ENCODE results near the gene AGL. TPM values are rescaled to one million over a fixed set of nuclear protein-coding genes. Genes with fewer than 3 reads are reported as not detected.
"Not testable (repeated sequence)": the region's sequence is repeated elsewhere in the genome, so short reads cannot be mapped to it uniquely, and the experiment has no call there.

AGL gene
- total RNA-seq, 4 donors from 2014 or later, result 9.1 to 18.5 (median 12.8) TPM

DNA sequence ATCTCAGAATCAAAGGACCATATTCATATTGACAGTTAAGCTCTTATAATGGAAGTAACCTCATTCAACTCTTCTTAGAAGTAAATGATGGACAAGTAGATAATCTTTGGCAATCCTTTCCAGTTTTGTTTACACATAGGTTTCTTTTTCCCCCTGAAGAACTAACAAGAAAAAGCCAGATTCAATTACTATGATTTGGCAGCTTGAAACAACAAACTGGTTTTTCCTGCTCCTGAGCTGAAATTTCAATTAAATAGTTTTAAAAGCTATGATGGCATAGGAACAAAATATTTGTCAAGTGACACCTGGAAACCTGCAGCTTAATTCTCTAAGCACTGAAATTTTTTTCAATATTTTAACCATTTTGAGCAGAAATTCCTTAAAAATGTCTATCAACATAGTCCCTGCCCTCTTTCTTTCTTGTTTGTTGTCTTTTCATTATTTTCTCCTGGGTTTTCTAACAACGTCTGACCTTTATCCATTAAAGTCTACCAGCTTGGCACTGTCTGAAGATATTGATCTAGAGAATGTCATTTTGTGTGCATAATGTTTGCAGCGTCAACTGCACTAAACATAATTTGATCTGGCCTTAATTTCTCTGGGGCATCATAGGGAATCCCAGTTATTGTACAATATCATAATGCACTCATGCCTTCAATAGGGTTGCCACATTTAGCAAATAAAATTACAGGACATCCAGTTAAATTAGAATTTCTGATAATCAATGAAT lies 115.7 kb downstream of the AGL start:
- TF ChIP-seq POLR2A (IDR thresholded peaks at IDR 0.05) (no peak), CTCF (IDR thresholded peaks at IDR 0.05) (no peak)
- H3K4me3 ChIP-seq, result no peak overlapping the region
- DNase-seq, result no peak
- no peaks in the 10 kb centered on the region for H3K27me3 ChIP-seq
- H3K4me1 ChIP-seq, result peaks cover 0 to 6% (median 0%) of the 10 kb centered on the region in 4 donors
- no peaks in the 10 kb centered on the region for H3K36me3 ChIP-seq
- no peak overlapping the region for H3K27ac ChIP-seq
- no peaks in the 10 kb centered on the region for H3K9me3 ChIP-seq

DNA sequence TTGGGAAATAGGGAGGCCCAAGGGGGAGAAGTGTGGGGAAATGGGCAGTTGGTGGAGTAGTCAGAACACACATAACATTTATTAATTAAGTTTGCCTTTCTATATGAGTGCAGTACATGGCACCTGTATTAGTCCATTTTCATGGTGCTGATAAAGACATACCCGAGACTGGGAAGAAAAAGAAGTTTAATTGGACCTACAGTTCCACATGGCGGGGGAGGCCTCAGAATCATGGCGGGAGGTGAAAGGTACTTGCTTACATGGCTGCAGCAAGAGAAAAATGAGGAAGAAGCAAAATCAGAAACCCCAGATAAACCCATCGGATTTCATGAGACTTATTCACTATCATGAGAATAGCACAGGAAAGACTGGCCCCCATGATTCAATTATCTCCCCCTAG lies 118.1 kb downstream of the AGL start:
- DNase-seq, result no peak
- Histone ChIP-seq H3K9me3 (no peaks in the 10 kb centered on the region), H3K27me3 (no peaks in the 10 kb centered on the region), H3K4me1 (peaks cover 0 to 14% (median 2%) of the 10 kb centered on the region in 4 donors), H3K27ac (no peak overlapping the region), H3K4me3 (no peak overlapping the region), H3K36me3 (no peaks in the 10 kb centered on the region)
- no peak for TF ChIP-seq CTCF (IDR thresholded peaks at IDR 0.05)
- no peak for TF ChIP-seq POLR2A (IDR thresholded peaks at IDR 0.05)

- DNase-seq, result no peak
- H3K4me1 ChIP-seq, result peaks cover 0 to 14% (median 3%) of the 10 kb centered on the region in 4 donors
- H3K9me3 ChIP-seq, result no peaks in the 10 kb centered on the region
- TF ChIP-seq CTCF (IDR thresholded peaks at IDR 0.05) (peak in 1 of 6 experiments; percentile 12), POLR2A (IDR thresholded peaks at IDR 0.05) (no peak)
- H3K27me3 ChIP-seq, result no peaks in the 10 kb centered on the region
- H3K27ac ChIP-seq, result peak overlapping the region; percentile 78 to 90 (median 86)
- peak overlapping the region; percentile 61 to 89 (median 84) for H3K4me3 ChIP-seq
- H3K36me3 ChIP-seq, result no peaks in the 10 kb centered on the region
Measured at GRCh38 chr1:99969260-99969728, 119.1 kb downstream of the AGL start.

- peak; percentile 69 to 92 (median 87) for DNase-seq
- H3K27ac ChIP-seq, result peak within 1 kb of the TSS; percentile 78 to 90 (median 86)
- H3K4me1 ChIP-seq, result peaks cover 0 to 14% (median 6%) of the 10 kb centered on the region in 4 donors
- no peaks in the 10 kb centered on the region for H3K36me3 ChIP-seq
- H3K27me3 ChIP-seq, result no peaks in the 10 kb centered on the region
- H3K4me3 ChIP-seq, result peak within 1 kb of the TSS; percentile 61 to 89 (median 84)
- no peaks in the 10 kb centered on the region for H3K9me3 ChIP-seq
- TF ChIP-seq POLR2A (IDR thresholded peaks at IDR 0.05) (peak; percentile 78 to 79), CTCF (IDR thresholded peaks at IDR 0.05) (no peak)
Measured at GRCh38 chr1:99969729-99970621, 119.8 kb downstream of the AGL start, which contains the start of gene SLC35A3. Gene SLC35A3, plus strand, starts transcription at chr1:99969996. Its CDS starts 23,559 bp downstream, at chr1:99993555.

GRCh38 chr1:99970713-99971255 lies 120.6 kb downstream of the AGL start:
- no peaks in the 10 kb centered on the region for H3K9me3 ChIP-seq
- DNase-seq, result no peak

GRCh38 chr1:99972066-99972465 lies 121.9 kb downstream of the AGL start:
- not testable (repeated sequence) for H3K9me3 ChIP-seq, H3K36me3 ChIP-seq, DNase-seq, H3K27me3 ChIP-seq
- Histone ChIP-seq H3K4me3 (peak overlapping the region in 2 of 4 donors; percentile 82 to 86), H3K27ac (peak overlapping the region in 1 of 4 donors; percentile 53), H3K4me1 (peaks cover 0 to 19% (median 7%) of the 10 kb centered on the region in 4 donors)

More at GRCh38 chr1:99970713-99971255, 120.6 kb downstream of the AGL start:
- no peak for TF ChIP-seq POLR2A (IDR thresholded peaks at IDR 0.05)
- no peak for TF ChIP-seq CTCF (IDR thresholded peaks at IDR 0.05)
- Histone ChIP-seq H3K27ac (peak overlapping the region; percentile 78 to 90 (median 86)), H3K4me3 (peak overlapping the region; percentile 61 to 89 (median 84)), H3K4me1 (peaks cover 0 to 17% (median 7%) of the 10 kb centered on the region in 4 donors), H3K27me3 (no peaks in the 10 kb centered on the region), H3K36me3 (no peaks in the 10 kb centered on the region)

All from Peyer's patch (tissue), 4 donors.